AG04449 (cell line): ENCODE measurements around the gene AMBRA1.

Experiments used
- CTCF ChIA-PET: fragments of 350-600 bp; formaldehyde crosslinking; extraction: SDS; loops from one replicate; lab custom pipeline; 2021; ENCODE audit warnings: antibody characterized with exemption; lab: Yijun Ruan, JAX
- POLR2A ChIA-PET: fragments of 400-600, 350-600 bp; formaldehyde crosslinking; extraction: SDS; loops from one replicate; lab custom pipeline; 2020; ENCODE audit warnings: antibody characterized with exemption, inconsistent platforms; lab: Yijun Ruan, JAX
- DNase-seq: peaks from one replicate; pipeline ENCODE4 v3.0.0-alpha.2; 2010; ENCODE audit warnings: low read depth, low spot score
- H3K4me3 ChIP-seq: 2 replicates; pipeline ENCODE4 v1.5.1; 2011; ENCODE audit warnings: low read depth, mild to moderate bottlenecking, control low read depth, low read length
- CTCF ChIP-seq: IDR thresholded peaks from one replicate; pipeline ENCODE4 v1.5.1; 2011; ENCODE audit warnings: mild to moderate bottlenecking, moderate library complexity, low read length, control low read depth, inconsistent platforms; ENCODE audit not compliant: insufficient read depth; ENCODE audit errors: missing control alignments

AMBRA1 gene

GRCh38 chr11:46471943-46472661 is 121.7 kb downstream of the AMBRA1 start:
- no peak for TF ChIP-seq CTCF
- POLR2A ChIA-PET, result no interaction called here

GRCh38 chr11:46469926-46470325 is 123.9 kb downstream of the AMBRA1 start:
- no peak overlapping the region for H3K4me3 ChIP-seq
- ChIA-PET POLR2A (no interaction called here), CTCF (interaction anchor here (0.7 to 0.8 kb wide), 2 partner anchors 59 to 81 kb away, joined by 3 read pairs; no protein-coding TSS in a partner anchor)
- TF ChIP-seq CTCF, result no peak
- DNase-seq, result no peak

More at GRCh38 chr11:46471943-46472661, 121.7 kb downstream of the AMBRA1 start:
- no peak overlapping the region for H3K4me3 ChIP-seq
- CTCF ChIA-PET, result no interaction called here
- DNase-seq, result no peak

GRCh38 chr11:46465683-46466082 is 128.1 kb downstream of the AMBRA1 start:
- no peak overlapping the region for H3K4me3 ChIP-seq
- CTCF ChIA-PET, result no interaction called here
- DNase-seq, result no peak
- POLR2A ChIA-PET, result no interaction called here
- no peak for TF ChIP-seq CTCF

- POLR2A ChIA-PET, result no interaction called here
- TF ChIP-seq CTCF, result no peak
- H3K4me3 ChIP-seq, result no peak overlapping the region
- no peak for DNase-seq
- CTCF ChIA-PET, result interaction anchor here (0.7 to 1.0 kb wide), 2 partner anchors 27 to 65 kb away, joined by 3 to 4 read pairs; no protein-coding TSS in a partner anchor
These were observed 130.0 kb downstream of the AMBRA1 start for GRCh38 chr11:46463701-46464421.

GRCh38 chr11:46461461-46461927 is 132.3 kb downstream of the AMBRA1 start:
- DNase-seq, result peak; percentile 38
- ChIA-PET CTCF (interaction anchor here (1.1 to 2.0 kb wide), 2 partner anchors 12 to 29 kb away, joined by 3 to 7 read pairs; no protein-coding TSS in a partner anchor), POLR2A (no interaction called here)
- no peak for TF ChIP-seq CTCF
- no peak overlapping the region for H3K4me3 ChIP-seq

GRCh38 chr11:46458491-46458890 is 135.3 kb downstream of the AMBRA1 start:
- no peak overlapping the region for H3K4me3 ChIP-seq
- no peak for DNase-seq
- TF ChIP-seq CTCF, result no peak
- ChIA-PET CTCF (interaction anchor here (1.0 kb wide), 1 partner anchor 32 kb away, joined by 4 read pairs; no protein-coding TSS in a partner anchor), POLR2A (no interaction called here)
